Uterus (tissue), 4 donors: ENCODE measurements around the gene SLC16A2. TPM values are rescaled to one million over a fixed set of nuclear protein-coding genes. Genes with fewer than 3 reads are reported as not detected.

Experiments used
- DNase-seq, 2 donors: peaks; one replicate each; pipeline ENCODE4 v3.0.0-alpha.2; 2019 to 2020
- H3K27ac ChIP-seq, 2 donors: fragments of 200-600 bp; sonication (generic); 1 replicate in 1 of 2; 2 replicates in 1 of 2; pipeline ENCODE4 v1.5.1; 2016 to 2018
- H3K27me3 ChIP-seq, 2 donors: fragments of 200-600 bp; sonication (generic); one replicate each; pipeline ENCODE4 v1.5.1; 2018 to 2019; ENCODE audit warnings: control low read depth in 1 of 2
- H3K36me3 ChIP-seq, 2 donors: fragments of 200-600 bp; sonication (generic); one replicate each; pipeline ENCODE4 v1.5.1; 2019; ENCODE audit warnings: control low read depth in 1 of 2
- H3K4me1 ChIP-seq, 2 donors: fragments of 200-600 bp; sonication (generic); one replicate each; pipeline ENCODE4 v1.5.1; 2018 to 2019; ENCODE audit warnings: control low read depth in 1 of 2
- H3K4me3 ChIP-seq, 2 donors: fragments of 200-600 bp; sonication (generic); 1 replicate in 1 of 2; 2 replicates in 1 of 2; pipeline ENCODE4 v1.5.1; 2018 to 2019; ENCODE audit warnings: mild to moderate bottlenecking in 1 of 2
- H3K9me3 ChIP-seq, 2 donors: fragments of 200-600 bp; sonication (generic); one replicate each; pipeline ENCODE4 v1.5.1; 2019; ENCODE audit warnings: control low read depth in 1 of 2
- CTCF ChIP-seq, 4 experiments: fragments of 200-600 bp in 2 of 4; fragments of 450-650 bp in 2 of 4; sonication (generic) in 2 of 4; IDR thresholded peaks; one replicate each; pipeline ENCODE4 v1.5.1; 2016 to 2019; ENCODE audit warnings: antibody characterized with exemption in 4 of 4, mild to moderate bottlenecking in 2 of 4, moderate library complexity in 1 of 4
- POLR2A ChIP-seq, 2 donors: fragments of 450-650 bp; IDR thresholded peaks; one replicate each; pipeline ENCODE4 v1.6.1; 2016; ENCODE audit warnings: antibody characterized with exemption in 2 of 2, mild to moderate bottlenecking in 1 of 2, moderate library complexity in 1 of 2
- intact Hi-C: fragments of 100-400 bp; cut with DNase I; formaldehyde crosslinking; loops from one replicate; pipeline ENCODE4 v1.15.1; 2023; ENCODE audit warnings: low total_unique reads
- total RNA-seq, 4 donors: library from RNA; depleted of rRNA in 3 of 4; stranded (reverse); fragments of >200 nt in 3 of 4; gene quantifications; one replicate each; pipeline versions ENCODE4 v1.1.0 to v1.2.4, GENCODE V29; 2014 to 2023
- donor health status: DM: yes; HTN: yes; CAD: no.

The SLC16A2 gene
- total RNA-seq, 4 donors from 2014 or later, result 4.4 to 26.1 (median 8.2) TPM

DNA sequence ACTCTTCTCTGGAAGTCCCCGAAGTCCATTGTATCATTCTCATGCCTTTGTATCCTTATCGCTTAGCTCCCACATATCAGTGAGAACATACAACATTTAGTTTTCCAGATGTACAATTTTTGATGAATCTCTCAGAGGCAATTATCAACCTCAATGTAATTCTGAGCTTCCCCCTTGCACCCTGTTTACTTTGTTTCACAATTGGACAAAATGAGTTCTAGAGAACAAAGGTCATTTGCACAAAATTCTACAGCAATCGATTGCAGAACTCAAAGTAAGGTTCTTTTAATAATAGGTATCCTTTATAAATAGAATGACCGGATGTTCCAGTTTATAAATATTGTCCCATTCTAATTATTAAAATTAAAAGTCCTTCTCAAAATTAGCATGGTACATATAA is 79.3 kb downstream of the SLC16A2 start:
- intact Hi-C loops, result no loop called here
- H3K27me3 ChIP-seq, result no peaks in the 10 kb centered on the region
- H3K4me3 ChIP-seq, result no peak overlapping the region
- H3K36me3 ChIP-seq, result no peaks in the 10 kb centered on the region
- no peaks in the 10 kb centered on the region for H3K4me1 ChIP-seq
- no peak for DNase-seq
- no peak overlapping the region for H3K27ac ChIP-seq
- no peaks in the 10 kb centered on the region for H3K9me3 ChIP-seq
- no peak for TF ChIP-seq POLR2A (IDR thresholded peaks at IDR 0.05)
- TF ChIP-seq CTCF (IDR thresholded peaks at IDR 0.05), result no peak

GRCh38 chrX:74505437-74505836 is 84.1 kb downstream of the SLC16A2 start:
- Histone ChIP-seq H3K4me3 (no peak overlapping the region), H3K27ac (no peak overlapping the region), H3K36me3 (no peaks in the 10 kb centered on the region), H3K4me1 (no peaks in the 10 kb centered on the region), H3K27me3 (no peaks in the 10 kb centered on the region), H3K9me3 (no peaks in the 10 kb centered on the region)
- DNase-seq, result no peak
- intact Hi-C loops, result no loop called here
- no peak for TF ChIP-seq POLR2A (IDR thresholded peaks at IDR 0.05)
- no peak for TF ChIP-seq CTCF (IDR thresholded peaks at IDR 0.05)

DNA sequence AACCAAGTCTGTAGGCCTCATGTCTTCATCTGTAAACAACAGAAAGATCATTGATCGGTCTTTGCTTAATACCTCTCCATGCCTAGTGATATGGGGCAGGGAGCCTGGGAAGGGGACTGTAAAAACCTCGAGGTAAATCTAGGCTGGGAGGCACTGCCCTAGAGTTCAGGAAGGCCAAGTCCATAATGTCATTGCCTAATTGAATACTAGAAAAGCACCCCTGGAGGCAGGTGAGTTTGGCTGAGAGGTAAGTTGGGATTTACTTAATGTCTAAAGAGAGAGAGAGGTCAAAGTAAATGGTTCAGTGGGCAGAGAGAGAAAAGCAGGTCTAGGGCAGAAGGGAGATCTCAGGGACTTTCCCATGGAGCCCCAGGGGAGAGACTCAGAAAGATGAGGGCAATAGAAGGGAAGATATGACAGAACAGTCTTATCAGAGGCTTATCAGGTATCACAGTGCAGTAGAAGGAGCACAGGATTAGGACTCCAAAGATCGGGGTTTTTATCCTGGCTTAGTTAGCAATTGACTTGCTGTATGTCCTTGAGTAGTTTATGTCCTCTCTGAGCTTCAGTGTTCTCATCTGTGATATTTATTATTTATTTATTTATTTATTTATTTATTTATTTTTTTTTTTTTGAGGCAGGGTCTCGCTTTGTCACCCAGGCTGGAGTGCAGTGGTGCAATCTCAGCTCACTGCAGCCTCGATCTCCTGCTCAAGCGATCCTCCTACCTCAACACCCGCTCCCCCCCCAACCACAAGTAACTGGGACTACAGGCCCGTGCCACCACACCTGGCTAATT is 85.2 kb downstream of the SLC16A2 start:
- Histone ChIP-seq H3K9me3 (no peaks in the 10 kb centered on the region), H3K4me3 (no peak overlapping the region), H3K27me3 (no peaks in the 10 kb centered on the region), H3K27ac (no peak overlapping the region), H3K36me3 (no peaks in the 10 kb centered on the region), H3K4me1 (no peaks in the 10 kb centered on the region)
- intact Hi-C loops, result no loop called here
- no peak for DNase-seq
- TF ChIP-seq CTCF (IDR thresholded peaks at IDR 0.05) (no peak), POLR2A (IDR thresholded peaks at IDR 0.05) (no peak)

GRCh38 chrX:74507191-74507590 is 85.9 kb downstream of the SLC16A2 start:
- H3K9me3 ChIP-seq, result no peaks in the 10 kb centered on the region
- H3K27me3 ChIP-seq, result no peaks in the 10 kb centered on the region
- intact Hi-C loops, result no loop called here
- DNase-seq, result no peak
- H3K4me3 ChIP-seq, result no peak overlapping the region
- no peaks in the 10 kb centered on the region for H3K36me3 ChIP-seq
- no peaks in the 10 kb centered on the region for H3K4me1 ChIP-seq
- TF ChIP-seq POLR2A (IDR thresholded peaks at IDR 0.05) (no peak), CTCF (IDR thresholded peaks at IDR 0.05) (no peak)
- no peak overlapping the region for H3K27ac ChIP-seq

- H3K27ac ChIP-seq, result no peak overlapping the region
- H3K9me3 ChIP-seq, result no peaks in the 10 kb centered on the region
- no peaks in the 10 kb centered on the region for H3K36me3 ChIP-seq
- no peaks in the 10 kb centered on the region for H3K4me1 ChIP-seq
- no peak overlapping the region for H3K4me3 ChIP-seq
- TF ChIP-seq POLR2A (IDR thresholded peaks at IDR 0.05) (no peak), CTCF (IDR thresholded peaks at IDR 0.05) (no peak)
- H3K27me3 ChIP-seq, result no peaks in the 10 kb centered on the region
- DNase-seq, result no peak
- intact Hi-C loops, result no loop called here
Measured at GRCh38 chrX:74509989-74510388, 88.7 kb downstream of the SLC16A2 start.
